ENCODE results near the gene UTP18.
"Not testable (repeated sequence)": the region's sequence is repeated elsewhere in the genome, so short reads cannot be mapped to it uniquely, and the experiment has no call there.

UTP18 gene

GRCh38 chr17:51258756-51259563, 1.4 kb upstream of the UTP18 start:
- peak; percentile 64 for DNase-seq (ENCODE audit: low spot score)

DNA sequence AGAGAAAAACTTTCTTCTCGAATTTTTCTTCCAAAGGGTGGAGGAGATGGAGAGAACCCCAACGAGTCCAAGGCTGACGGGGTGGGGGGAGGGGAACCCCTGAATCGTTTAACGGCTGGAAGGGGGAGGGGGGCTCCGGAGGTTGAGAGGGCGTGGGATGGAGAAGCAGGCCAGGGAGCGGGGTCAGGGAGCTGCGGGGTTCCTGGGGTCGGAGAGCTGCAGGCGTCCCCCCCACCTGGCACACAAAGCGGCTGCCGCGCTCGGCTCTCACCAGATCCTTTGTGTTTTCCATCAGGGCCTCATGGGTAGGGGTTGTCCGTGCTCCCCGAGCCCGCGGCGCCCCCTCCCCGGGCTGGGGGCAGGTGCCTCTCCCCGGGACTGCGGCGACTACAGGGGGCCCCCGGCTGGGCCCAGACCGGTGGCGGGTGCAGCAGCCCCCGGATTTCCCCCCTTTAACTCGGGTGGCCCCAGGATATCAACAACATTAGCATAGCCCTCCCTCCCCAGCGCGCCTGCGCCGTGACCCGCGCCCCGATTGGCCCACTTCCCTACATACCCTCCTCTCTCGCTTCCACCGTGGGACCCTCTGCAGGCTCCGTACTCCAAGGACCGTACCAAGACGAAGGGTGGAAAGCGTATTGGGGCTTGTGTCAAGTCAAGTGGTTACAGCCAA, 646 bp upstream of the UTP18 start, which contains the start of gene MBTD1:
Gene MBTD1, minus strand, starts transcription at position 486 of the 673 bp plus-strand sequence. CDS start 34,888 bp downstream, outside the sequence.
- DNase-seq (ENCODE audit: low spot score), result peak; percentile 99

- DNase-seq (ENCODE audit: low spot score), result no peak
These were observed 948 bp downstream of the UTP18 start for GRCh38 chr17:51261024-51261963.

DNA sequence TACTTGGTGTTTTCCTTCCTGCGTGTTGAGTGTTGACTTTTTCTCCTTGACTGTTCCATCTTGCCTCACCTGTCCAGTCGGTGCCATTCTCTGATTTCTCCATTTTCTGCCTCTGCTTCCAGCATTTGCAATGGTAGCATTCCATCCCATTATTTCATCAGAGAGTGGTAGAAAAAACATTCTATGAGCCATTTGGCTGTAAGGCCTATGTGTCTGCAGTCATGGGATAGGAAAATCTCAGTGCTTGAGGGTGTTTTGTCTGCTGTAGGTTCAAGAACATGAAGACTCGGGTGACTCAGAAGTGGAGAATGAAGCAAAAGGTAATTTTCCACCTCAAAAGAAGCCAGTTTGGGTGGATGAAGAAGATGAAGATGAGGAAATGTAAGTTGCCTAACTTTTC, 2.7 kb downstream of the UTP18 start:
- no peak for DNase-seq (ENCODE audit: low spot score)

DNA sequence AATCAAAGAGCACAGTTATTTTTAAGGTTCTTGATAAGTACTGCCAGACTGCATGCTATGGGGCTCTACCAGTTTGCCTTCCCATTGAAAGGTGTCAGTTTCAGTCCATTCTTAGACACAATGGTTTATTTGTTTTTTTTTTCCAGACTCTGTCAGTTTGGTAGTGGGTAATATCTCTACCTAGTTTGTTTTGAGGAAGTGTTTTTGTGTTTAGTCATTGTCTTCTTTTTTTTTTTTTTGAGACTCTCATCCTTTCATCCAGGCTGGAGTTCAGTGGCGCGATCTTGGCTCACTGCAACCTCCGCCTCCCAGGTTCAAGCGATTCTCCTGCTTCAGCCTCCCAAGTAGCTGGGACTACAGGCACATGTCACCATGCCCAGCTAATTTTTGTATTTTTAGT, 4.1 kb downstream of the UTP18 start:
- DNase-seq (ENCODE audit: low spot score), result not testable (repeated sequence)

DNA sequence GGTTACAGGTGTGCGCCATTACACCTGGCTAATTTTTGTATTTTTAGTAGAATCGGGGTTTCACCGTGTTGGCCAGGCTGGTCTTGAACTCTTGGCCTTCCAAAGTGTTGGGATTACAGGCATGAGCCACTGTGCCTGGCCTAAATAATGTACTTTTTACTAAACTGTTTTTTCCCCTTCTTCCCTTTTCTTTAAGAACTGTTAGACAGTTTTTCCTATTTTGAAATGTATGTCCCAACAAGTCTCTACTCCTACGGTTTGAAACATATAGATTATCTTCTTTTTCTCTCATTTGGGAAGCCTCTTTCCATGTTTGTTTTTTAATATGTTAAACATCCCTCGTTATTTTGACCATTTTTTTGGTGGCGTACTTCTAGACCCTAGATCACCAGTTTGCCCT, 9.6 kb downstream of the UTP18 start:
- no peak for DNase-seq (ENCODE audit: low spot score)

- DNase-seq (ENCODE audit: low spot score), result no peak
These were observed 10.3 kb downstream of the UTP18 start for GRCh38 chr17:51270636-51271035.

GRCh38 chr17:51272812-51273211, 12.5 kb downstream of the UTP18 start:
- DNase-seq (ENCODE audit: low spot score), result no peak

- DNase-seq (ENCODE audit: low spot score), result no peak
These were observed 15.0 kb downstream of the UTP18 start for GRCh38 chr17:51275381-51275780.

DNA sequence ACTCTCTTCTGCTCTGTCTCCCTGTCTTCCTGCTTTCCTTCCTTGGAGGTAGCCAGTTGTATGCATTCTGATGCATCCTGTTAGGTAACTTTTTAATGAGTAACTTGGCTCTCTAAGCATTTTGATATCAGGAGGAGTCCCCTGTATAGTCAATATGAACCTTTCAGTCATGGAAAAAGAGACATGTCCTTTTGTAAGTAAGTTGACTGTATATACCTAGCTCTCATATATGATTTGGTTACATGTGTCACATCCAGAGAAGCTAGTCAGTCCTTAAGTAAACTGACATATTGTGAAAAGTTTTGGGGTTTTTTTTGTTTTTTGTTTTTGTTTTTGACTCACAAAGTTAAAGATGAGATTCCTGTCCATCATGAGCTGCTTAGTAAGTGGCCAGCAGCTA, 18.8 kb downstream of the UTP18 start:
- DNase-seq (ENCODE audit: low spot score), result no peak

DNA sequence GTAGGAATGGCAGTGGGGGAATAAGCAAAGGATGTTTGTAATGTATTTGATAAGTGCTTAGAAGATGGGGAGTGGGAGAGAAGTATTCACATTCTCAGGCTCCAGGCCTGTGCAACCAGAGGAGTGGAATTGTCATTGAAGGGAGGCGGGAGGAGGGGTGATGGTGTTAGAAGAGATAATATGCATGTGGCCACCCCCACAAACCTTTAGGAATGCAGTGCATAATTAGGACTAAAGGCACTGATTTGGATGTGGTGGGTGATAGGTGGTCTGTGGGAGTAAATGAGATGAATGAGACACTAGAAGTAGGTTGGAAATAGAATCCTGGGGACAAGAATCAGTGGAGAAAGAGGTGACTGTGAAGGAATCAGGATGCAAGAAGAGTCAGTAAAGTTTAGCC, 27.1 kb downstream of the UTP18 start:
- no peak for DNase-seq (ENCODE audit: low spot score)

GRCh38 chr17:51289696-51290111, 29.4 kb downstream of the UTP18 start:
- DNase-seq (ENCODE audit: low spot score), result peak; percentile 29

DNA sequence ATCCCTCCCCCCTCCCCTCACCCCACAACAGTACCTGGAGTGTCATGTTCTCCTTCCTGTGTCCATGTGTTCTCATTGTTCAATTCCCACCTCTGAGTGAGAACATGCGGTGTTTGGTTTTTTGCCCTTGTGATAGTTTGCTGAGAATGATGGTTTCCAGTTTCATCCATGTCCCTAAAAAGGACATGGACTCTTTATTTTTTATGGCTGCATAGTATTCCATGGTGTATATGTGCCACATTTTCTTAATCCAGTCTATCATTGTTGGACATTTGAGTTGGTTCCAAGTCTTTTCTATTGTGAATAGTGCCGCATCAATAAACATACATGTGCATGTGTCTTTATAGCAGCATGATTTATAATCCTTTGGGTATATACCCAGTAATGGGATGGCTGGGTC, 34.0 kb downstream of the UTP18 start:
- DNase-seq (ENCODE audit: low spot score), result not testable (repeated sequence)

GRCh38 chr17:51298508-51299371, 38.4 kb downstream of the UTP18 start:
- DNase-seq (ENCODE audit: low spot score), result peak; percentile 68

DNA sequence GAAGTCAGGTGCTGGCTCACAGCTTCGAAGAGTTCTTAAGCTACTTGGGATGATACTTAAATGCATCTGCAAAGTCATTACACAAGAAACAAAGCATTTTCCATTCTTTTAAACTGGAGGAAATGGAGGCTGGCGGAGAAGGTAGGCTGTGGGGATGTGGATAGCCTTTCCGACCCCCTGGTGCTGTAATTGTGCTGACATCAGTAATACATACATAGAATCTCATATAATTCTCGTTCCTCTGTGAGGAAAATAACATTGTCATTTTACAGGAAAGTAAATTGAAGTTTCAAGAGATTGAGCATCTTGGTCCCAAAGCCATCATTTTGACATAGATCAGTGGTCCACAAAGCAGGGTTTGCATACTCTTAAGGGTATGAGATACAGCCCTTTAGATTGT, 39.5 kb downstream of the UTP18 start:
- no peak for DNase-seq (ENCODE audit: low spot score)

GRCh38 chr17:51305182-51305581, 44.8 kb downstream of the UTP18 start:
- DNase-seq (ENCODE audit: low spot score), result no peak

GRCh38 chr17:51312003-51312402, 51.7 kb downstream of the UTP18 start:
- DNase-seq (ENCODE audit: low spot score), result not testable (repeated sequence)

DNA sequence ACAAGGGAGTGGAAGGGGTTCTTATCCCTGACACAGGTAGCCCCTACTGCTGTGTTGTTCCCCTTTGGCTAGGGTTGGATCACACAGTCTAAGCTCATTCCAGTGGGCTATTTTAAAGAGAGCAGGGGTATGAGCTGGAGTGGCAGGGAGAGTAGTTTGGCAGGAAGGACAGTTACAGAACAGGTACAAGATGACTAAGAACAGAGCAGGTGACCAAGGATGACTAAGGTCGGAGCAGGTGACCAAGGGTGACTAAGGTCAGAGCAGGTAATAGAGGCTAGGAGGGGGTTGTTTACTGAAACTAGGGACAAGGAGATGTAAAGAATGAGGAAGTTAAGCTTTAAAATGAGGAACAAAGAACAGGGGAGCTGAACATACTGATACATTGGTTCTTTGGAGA, 58.8 kb downstream of the UTP18 start:
- no peak for DNase-seq (ENCODE audit: low spot score)

DNA sequence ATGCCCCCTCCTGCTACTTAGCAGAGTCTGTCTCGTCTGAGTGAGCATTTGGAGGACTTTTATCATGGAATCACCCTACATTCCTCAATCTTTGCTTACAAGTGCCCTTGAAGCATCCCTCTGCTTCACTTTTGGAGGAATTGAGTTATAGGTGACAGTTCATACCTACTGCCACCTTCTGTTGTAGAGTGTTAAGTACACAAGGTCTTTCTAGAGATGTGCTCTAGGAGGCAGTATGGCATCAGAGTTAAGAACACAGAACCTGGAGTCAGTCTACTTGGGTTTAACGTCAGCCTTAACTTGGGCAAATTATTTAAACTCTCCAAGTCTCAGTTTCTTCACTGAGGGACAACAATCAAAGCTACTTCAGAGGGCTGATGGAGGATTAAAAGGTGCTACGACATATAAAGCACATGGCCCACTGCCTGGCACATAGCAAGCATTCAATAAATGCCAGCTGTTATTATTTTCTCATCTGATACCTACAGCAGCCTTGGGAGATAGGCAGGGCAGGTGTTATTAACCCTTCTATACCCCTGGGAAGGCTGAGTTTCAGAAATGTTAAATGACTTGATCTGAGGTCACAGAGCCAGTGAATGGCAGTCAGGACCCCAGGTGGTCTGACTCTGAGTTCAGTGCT, 62.2 kb downstream of the UTP18 start:
- peak; percentile 60 for DNase-seq (ENCODE audit: low spot score)

GRCh38 chr17:51325471-51325870, 65.1 kb downstream of the UTP18 start:
- no peak for DNase-seq (ENCODE audit: low spot score)

All from D341Med (cell line).